ENCODE data around the gene SCRT2.

Gene SCRT2

DNA sequence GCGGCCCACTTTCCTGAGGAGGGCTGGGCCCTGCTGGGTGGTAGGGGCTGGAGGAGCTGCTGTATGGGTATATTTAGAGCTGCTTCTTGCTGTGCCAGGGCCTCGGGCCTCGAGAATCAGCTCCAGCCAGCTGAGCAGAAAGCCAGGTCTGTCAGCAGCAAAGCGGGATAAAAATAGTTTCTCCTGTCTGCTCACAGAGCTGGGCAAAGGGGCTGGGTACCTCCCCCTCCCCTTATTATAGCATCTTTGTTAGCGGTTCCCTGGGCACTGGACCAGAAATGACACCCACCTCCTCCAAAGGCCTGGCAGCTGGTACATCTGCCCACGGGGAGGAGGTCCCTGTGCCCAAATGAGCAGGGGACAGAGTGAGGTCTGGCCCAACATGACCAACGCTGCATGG, 6.0 kb downstream of the SCRT2 start:
- no peak overlapping the region for H3K4me3 ChIP-seq (ENCODE audit: low read length)
- TF ChIP-seq ZNF274 (IDR thresholded peaks at IDR 0.05; ENCODE audit: low read depth, low read length): no peak

DNA sequence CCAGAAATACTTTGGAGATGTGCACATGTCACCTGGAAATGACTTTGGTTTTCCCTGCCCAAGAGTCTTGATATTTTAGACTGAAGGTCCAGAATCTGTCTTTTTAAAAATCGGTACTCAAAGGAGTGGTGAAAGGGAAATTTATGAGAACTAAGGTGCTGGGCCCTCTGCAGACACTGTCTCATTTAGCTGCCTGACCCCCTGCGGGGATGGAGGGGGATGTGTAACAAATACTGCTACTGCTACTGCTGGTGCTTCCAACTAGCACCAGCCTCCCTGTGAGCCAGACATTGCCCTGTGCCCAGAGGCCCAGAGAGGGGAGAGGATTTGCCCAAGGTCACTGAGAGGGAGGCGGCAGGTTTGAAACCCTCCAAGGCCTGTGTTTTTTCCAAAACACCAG, 7.0 kb downstream of the SCRT2 start:
- no peak for TF ChIP-seq ZNF274 (IDR thresholded peaks at IDR 0.05; ENCODE audit: low read depth, low read length)
- no peak overlapping the region for H3K4me3 ChIP-seq (ENCODE audit: low read length)

DNA sequence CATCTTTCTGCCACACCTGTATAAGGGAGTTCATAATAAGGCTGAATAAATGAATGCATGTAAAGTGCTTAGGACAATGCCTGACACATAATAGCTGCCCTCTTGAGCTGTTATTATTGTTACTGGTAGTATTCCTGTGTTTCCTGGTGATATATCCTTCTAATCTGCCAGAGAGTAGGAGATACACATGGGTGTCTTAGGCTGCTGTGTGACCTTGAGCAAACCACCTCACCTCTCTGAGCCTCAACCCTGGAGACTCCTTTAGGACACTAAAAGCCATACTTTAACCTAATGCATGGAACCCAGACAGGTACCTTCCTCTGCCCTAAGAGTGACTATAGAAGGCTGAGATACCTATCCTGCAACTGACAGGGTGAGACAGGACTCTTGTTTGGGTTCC, 7.6 kb downstream of the SCRT2 start:
- no peak overlapping the region for H3K4me3 ChIP-seq (ENCODE audit: low read length)
- no peak for TF ChIP-seq ZNF274 (IDR thresholded peaks at IDR 0.05; ENCODE audit: low read depth, low read length)

DNA sequence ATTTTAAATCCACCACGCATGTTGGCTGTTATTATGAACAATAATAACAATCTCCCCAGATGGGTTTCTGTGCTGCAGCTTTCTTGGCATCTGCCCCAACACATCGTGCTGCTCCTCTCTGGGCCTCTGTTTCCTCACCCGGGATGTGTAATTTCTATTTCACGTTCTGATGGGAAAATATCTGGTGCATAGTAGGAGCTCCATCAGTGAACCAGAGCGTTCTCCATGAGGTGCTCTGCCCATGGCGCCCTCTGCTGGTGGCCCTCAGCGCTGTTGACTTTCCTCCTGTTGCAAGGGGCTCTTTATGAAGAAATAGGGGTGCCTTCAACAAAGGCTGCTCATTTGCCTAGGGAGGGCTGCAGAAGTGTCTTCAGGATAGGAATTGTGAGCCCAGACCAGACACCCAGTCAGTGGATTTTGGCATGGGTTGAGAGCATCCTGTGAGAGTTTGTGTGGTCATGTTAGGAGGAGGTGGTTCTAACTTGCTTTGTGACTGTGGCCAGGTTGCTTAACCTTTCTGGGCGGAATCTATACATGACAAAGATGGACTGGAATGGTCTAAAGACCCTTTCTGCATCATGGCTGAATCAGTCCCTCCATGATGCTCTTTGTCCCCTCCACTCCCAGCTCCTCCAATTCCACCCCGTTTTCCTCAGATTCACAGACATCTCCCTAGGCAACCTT, 8.1 kb downstream of the SCRT2 start:
- H3K4me3 ChIP-seq (ENCODE audit: low read length): no peak overlapping the region
- TF ChIP-seq ZNF274 (IDR thresholded peaks at IDR 0.05; ENCODE audit: low read depth, low read length): no peak

DNA sequence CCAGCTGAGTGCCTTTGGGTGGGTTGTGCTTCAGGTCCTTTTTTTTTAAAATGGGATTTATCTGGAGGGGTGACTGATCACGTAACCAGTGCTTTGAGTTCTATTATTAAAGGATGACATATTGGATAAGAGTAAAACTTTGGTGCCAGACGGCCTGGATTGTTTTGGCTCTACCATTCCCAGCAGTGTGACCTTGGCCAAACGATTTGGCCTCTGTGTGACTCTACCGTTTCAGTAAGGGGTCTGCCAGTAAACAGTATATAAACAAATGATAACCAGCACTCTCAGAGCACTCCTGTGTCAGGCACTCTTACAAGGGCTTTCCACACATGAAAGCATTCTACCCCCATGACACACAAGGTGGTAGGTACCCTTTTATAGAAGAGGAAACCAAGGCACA, 8.7 kb downstream of the SCRT2 start:
- no peak overlapping the region for H3K4me3 ChIP-seq (ENCODE audit: low read length)
- no peak for TF ChIP-seq ZNF274 (IDR thresholded peaks at IDR 0.05; ENCODE audit: low read depth, low read length)

DNA sequence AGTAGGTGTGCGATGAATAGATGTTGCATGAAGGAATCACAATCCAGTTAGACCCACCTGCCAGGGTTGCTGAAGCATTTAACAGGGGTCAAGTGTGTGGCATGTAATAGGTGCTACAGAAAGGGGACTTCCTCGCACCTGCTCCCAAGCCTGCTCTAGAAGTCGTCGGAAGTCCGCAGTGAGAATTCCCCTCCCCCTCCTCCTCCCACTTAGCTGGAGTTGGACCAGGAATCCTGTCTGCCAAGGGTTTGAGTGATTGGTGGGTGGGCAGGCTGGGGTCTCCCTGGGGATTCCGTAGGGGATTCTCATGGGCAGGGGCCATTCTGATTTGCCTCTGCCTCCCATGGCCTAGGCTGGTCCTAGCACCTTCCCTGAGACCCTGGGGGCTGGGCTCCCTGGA, 10.3 kb downstream of the SCRT2 start:
- TF ChIP-seq ZNF274 (IDR thresholded peaks at IDR 0.05; ENCODE audit: low read depth, low read length): no peak

DNA sequence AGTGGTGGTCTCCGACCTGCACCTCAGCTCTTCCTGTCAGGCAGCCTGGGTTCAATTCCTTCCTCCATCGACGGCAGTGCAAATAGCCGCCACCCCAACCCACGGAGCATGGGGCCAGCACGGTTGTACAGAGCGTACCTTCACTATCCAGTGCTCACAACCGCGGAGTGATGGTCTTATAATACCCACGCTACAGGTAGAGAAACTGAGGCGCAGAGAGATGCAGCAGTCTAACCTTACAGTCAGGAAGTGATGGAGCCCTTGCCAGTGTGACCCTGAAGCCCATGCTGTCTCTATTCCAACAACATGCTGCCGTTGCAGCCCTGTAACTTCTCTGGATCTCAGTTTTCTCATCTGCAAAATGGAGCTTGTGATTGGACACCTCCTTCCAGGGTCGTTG, 11.0 kb downstream of the SCRT2 start:
- no peak for TF ChIP-seq ZNF274 (IDR thresholded peaks at IDR 0.05; ENCODE audit: low read depth, low read length)
- no peak overlapping the region for H3K4me3 ChIP-seq (ENCODE audit: low read length)

More for the DNA sequence above, 10.3 kb downstream of the SCRT2 start:
- H3K4me3 ChIP-seq (ENCODE audit: low read length): no peak overlapping the region

DNA sequence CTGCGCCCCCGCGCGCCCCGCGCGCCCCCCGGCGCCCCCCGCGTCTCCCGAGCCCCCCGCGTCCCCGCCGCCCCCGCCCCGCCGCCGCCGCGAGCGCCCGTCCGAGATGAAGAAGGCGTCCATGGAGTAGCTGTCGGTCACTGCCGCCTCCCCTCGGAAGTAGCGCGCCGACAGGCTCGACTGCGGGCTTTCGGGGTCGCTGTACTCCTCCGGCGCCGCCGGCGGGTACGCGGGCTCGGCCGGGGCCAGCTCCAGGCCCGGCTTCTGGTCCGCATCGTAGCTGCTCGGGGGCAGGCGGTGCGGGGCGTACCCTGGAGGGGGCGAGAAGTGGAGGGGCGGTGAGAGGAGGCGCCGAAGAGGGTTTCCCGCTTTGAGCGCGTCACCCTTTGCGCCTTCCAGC, 11.5 kb downstream of the SCRT2 start:
- TF ChIP-seq ZNF274 (IDR thresholded peaks at IDR 0.05; ENCODE audit: low read depth, low read length): no peak
- no peak overlapping the region for H3K4me3 ChIP-seq (ENCODE audit: low read length)

DNA sequence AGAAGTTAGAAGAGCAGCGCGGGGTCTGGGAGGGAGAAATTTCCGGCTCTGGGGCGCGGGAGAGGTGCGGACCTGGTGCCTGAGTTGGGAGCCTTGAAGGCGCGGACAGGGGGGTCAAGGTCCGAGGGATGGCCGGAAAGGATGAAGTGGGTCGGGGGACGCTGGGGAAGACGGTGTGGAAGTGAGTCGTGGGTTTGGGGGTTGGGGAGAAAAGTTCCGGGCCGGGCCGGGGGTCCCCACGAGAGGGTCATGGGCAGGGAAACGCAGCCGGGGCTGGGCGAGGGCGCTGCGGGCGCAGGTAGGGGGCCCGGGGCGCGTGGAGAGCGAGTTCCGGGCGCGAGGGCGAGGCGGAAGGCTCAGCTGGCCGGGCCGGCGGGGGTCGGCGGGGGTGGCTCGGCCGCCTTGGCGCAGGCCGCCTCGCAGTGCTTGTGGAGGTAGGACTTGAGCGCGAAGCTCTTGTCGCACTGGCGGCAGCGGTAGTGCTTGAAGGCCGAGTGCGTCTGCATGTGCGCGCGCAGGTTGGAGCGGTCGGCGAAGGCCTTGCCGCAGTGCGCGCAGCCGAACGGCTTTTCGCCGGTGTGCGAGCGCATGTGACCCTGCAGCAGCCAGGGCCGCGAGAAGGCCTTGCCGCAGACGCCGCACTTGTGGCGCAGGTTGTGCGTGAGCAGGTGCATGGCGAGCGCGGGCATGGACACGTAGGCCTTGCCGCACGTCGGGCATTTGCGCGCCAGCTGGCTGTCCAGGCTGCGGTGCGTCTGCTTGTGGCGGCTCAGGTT, 12.1 kb downstream of the SCRT2 start:
- no peak overlapping the region for H3K4me3 ChIP-seq (ENCODE audit: low read length)
- no peak for TF ChIP-seq ZNF274 (IDR thresholded peaks at IDR 0.05; ENCODE audit: low read depth, low read length)

DNA sequence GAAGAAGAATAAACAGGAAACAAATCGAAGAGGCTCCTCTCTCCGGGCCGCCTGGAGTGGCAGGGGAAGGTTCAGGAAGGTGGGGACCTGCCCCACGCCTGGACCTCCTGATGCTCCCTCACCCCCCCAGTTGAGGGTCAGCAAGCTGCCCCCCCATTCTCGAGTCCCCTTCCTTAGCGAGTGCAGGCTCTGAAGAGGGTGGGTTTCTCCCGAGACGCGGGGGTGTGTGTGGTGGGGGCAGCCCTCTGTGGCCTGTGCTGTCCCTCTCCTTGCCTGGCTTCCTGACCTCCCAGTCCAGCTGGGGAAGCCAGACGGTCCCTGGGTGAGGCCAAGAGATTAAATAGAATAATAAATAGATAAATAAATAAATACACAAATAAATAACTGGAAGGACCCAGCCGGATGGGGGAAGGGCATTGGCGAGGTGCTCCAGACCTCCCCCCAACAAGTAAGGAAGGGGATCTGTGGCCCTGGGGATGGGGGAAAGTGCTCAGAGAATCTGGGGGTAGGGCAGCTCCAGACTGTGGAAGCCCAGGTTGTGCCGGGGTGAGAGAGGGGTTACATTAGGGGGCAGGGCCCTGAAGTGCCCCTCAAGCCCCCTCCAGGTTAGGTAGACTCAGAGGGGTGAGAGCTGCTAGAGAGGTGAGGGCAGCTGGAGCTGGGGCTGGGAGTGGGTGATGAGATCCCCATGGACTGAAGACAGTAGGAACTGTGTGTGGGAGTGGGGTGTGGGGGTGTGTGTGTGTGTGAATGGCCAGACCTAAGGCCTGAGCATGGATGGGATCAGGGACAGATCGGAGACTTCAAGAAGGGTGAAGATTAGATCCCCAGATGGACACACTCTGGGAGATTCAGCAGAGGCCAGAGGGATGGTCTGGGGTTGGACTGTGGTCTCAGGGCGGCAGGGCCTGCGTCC, 13.1 kb downstream of the SCRT2 start:
- TF ChIP-seq ZNF274 (IDR thresholded peaks at IDR 0.05; ENCODE audit: low read depth, low read length): no peak
- no peak overlapping the region for H3K4me3 ChIP-seq (ENCODE audit: low read length)

DNA sequence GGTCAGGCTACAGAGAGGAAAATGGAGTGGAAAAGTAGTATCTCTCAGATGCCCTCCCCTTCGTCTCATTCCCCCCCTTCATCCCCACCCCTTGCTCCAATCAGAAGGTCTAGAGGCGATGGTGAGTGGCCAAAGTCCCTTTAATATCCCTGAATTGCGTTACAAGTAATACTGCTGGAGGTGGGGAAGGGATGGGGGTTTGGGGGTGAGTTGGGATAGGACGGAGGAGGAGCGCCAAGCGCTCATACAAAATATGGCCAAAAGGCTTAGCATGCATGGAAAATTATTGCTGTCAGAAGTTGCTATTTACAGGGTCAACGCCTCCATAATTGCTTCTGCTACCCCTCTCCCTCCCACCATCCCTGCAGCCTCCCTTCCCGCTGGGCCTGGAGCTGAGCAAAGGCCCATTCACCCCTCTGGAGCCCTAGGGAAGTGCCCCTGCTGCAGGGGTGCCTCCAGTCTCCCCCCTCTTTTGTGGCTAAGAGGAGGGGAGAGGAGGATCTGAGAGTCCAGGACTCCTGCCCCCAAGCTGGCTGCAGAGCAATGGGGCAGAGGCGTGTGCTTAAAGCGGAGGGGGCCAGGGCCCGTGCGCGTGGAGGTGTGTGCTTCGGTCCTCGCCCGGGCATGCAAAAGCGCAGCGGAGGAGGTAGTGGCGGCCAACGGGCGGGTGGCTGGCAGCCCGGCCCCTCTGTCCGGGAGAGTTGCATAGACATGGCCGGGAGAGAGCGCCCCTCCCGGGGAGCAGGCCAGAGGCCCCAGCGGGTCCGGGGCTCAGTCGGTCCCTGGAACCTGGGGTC, 13.9 kb downstream of the SCRT2 start:
- no peak for TF ChIP-seq ZNF274 (IDR thresholded peaks at IDR 0.05; ENCODE audit: low read depth, low read length)

DNA sequence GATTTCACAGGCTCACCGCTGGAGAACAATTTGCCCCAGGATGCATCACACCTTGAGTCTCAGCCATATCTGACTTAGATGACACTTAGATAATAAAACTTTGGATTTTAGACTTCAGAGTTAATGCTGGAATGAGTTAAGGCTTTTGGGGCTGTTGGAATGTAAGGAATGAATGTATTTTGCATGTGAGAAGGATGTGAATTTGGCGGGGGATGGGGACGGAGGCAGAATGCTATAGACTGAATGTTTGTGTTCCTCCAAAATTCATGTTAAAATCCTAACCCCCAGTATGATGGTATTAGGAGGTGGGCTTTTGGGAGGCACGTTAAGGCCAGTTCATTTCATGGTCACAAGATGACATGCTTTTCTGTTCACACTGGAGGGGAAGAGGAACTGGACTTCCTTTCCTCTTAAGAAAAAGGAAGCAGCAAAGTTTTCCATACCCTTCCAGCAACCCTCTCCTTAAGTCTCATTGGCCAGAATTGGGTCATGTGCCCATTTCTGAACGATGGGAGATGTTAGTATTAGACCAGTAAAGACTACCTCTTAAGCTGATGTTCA, 16.8 kb downstream of the SCRT2 start:
- H3K4me3 ChIP-seq (ENCODE audit: low read length): no peak overlapping the region
- TF ChIP-seq ZNF274 (IDR thresholded peaks at IDR 0.05; ENCODE audit: low read depth, low read length): no peak

More for the DNA sequence above, 13.9 kb downstream of the SCRT2 start:
- H3K4me3 ChIP-seq (ENCODE audit: low read length): no peak overlapping the region

DNA sequence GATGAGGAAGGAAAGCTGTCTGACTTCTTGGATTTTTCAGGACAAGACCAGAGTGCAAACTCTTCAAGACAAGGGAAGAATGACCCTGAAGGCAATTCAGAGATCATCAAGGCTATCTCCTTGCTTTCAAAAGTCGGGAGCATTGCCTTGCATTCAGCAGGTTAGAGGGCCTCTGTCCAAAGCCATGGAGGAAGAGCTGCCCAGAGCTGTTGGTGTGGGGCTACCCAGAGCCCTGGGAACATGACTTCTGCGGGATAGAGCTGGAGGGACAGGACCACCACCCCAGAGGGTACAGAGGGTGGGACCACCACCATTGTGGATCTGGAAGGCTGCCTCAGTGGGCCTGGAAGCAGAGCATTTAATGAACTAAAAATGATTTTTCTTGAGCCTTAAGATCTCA, 17.4 kb downstream of the SCRT2 start:
- TF ChIP-seq ZNF274 (IDR thresholded peaks at IDR 0.05; ENCODE audit: low read depth, low read length): no peak
- H3K4me3 ChIP-seq (ENCODE audit: low read length): no peak overlapping the region
